ENCODE measurements around the gene ZFAND3.

Gene ZFAND3

DNA sequence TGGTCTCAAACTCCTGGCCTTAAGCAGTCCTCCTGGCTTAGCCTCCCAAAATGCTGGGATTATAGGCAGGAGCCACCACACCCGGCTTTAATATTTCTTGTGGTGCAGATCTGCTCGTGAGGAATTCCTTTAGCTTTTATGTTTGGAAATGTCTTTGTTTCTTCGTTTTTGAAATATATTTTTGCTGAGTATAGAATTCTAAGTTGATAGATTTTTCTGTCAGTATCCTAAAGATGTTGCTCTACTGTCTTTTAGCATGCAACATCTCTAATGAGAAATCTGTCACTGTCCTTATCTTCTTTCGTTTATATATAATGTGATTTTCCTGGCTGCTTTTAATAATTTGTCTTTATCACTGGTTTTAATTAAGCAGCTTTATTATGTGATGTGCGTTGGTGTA is 75.1 kb downstream of the ZFAND3 start:
- DNase-seq (ENCODE audit: low read depth in 3 of 3): no peak

DNA sequence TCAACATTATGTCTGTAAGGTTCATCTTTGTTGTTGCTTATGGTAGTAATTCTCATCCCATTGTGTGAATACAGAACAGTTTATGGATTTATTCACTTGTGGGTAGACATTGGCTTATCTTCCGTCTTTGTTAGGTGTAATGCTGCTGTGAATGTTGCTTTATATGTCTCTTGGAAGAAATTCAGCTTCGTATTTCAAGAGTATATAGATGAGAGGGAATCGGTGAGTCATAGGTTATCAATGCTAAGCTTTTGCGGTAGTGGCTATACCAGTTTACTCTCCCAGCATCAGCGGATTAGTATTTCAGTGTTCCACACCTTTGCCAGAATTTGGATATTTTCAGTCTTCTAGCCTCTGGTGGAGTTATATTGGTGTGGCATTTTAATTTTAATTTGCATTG is 77.8 kb downstream of the ZFAND3 start:
- DNase-seq (ENCODE audit: low read depth in 3 of 3): no peak

GRCh38 chr6:37897818-37898515 is 78.4 kb downstream of the ZFAND3 start:
- DNase-seq (ENCODE audit: low read depth in 3 of 3): no peak

DNA sequence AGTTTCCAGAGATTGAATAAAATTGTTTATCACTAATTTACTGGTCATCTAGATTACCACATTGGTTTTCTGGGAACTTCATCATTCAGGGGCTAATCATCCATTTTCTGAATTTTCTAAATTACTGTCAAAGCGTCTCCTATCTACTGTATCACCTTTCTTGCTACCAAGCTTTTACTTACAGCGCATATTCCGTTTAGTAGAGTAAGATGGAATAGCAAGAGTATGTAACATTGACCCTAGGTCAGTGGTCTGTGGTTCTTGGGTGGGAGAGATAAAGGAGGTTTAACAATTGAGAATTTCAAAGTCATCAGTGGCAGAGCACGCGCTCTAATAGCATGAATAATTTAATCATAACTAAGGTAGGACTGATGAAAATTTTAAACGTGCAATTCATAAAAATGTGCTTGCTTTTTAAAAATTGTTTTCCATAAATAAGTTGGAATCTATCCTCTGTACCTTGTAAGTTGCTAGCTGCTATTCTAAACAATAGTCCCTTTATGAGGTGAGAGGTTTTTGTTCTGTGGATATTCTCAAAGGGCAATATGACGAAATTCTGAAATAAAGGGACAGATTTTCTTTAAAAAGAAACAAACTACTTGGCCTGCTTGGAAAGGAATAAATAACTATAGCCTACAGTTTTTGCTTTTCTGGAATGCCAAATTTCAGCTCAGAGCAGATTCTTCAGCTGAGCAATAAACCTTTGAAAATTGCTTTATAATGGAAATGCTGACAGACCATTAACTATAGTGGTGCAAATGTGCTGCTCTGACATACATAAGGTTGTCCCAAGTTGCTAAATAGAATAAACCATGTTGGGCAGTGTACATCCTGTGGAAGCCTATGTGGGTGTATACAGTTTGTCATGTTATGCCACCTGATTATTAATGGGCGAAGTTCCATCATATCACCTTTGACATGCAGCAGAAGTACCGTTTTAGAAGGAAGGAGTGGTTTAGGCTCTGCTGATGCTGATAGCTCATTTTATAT is 84.1 kb downstream of the ZFAND3 start:
- no peak for DNase-seq (ENCODE audit: low read depth in 3 of 3)

DNA sequence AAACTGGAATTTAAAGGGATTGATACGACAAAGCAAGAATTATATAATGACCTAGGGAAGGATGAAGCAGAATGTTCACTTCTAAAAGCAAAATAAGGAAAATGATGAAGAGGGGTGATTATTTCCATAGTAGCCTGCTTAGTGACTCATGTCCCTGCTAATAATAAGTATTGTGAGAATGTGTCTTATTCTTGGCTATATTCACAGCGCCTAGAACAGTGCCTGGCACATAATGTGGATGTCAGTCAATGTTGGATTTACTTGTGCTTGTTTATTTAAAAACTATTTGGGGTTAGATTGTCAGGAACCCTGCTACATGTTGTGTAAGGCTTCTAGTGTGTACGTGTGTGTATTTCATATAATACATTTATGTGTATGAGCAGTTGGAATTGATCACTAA is 85.1 kb downstream of the ZFAND3 start:
- no peak for DNase-seq (ENCODE audit: low read depth in 3 of 3)

DNA sequence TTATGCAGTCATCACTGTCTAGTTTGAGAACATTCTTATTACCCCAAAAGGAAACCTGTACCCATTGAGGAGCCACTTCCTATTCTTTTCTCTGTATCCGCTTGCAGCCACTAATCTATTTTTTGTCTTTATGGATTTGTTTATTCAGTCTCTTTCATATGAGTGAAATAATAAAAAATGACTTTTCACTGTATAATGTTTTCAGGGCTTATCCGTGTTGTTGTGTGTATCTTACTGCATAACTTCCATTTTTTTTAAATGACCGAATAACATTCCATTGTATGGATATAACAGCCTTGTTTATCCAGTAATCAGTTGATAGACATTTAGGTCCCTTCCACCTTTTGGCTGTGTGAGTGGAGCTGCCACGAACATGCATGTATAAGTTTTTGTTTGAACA is 86.6 kb downstream of the ZFAND3 start:
- DNase-seq (ENCODE audit: low read depth in 3 of 3): no peak

DNA sequence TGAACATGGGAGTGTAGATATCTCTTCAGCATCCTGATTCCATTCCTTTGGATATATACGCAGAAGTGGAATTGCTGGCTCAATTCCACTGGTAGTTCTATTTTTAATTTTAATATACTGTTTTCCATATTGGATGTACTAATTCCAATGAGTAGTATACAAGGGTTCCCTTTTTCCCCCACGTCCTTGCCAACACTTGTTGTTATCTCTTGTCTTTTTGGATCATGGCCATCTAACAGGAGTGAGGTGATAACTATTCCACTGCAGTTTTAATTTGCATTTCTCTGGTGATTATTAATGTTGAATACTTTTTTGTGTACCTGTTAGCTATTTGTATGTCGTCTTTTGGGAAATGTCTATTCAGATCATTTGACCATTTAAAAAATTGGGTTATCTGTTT is 91.5 kb downstream of the ZFAND3 start:
- DNase-seq (ENCODE audit: low read depth in 3 of 3): no peak

- DNase-seq (ENCODE audit: low read depth in 3 of 3): no peak
Measured at GRCh38 chr6:37913210-37913609, 93.7 kb downstream of the ZFAND3 start.

DNA sequence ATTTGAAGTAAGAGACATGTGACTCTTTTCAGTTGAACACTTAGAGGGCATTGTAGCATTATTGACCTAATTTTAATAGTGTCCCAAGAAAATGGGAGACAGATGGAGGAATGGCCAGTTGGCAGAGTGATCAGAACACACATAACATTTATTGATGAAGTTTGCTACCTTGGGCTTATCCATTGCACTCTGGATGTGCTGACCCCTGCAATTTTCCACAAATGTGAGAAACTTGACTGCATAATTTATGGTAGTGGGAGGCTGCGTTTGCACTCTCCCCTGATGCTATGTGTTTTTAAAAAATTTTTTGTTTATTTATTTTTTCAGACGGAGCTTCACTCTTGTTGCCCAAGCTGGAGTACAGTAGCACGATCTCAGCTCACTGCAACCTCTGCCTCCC is 95.9 kb downstream of the ZFAND3 start:
- no peak for DNase-seq (ENCODE audit: low read depth in 3 of 3)

DNA sequence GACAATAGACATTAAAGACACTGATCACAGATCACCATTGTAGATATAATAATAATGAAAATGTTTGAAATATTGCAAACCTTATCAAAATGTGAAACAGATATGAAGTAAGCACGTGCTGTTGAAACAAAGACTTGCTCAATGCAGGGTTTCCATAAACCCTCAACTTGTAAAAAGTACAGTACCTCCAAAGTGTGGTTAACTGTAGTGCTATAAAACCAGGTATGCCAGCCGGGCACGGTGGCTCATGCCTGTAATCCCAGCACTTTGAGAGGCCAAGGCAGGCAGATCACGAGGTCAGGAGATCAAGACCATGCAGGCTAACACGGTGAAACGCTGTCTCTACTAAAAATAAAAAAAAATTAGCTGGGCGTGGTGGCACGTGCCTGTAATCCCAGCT is 96.6 kb downstream of the ZFAND3 start:
- DNase-seq (ENCODE audit: low read depth in 3 of 3): no peak

DNA sequence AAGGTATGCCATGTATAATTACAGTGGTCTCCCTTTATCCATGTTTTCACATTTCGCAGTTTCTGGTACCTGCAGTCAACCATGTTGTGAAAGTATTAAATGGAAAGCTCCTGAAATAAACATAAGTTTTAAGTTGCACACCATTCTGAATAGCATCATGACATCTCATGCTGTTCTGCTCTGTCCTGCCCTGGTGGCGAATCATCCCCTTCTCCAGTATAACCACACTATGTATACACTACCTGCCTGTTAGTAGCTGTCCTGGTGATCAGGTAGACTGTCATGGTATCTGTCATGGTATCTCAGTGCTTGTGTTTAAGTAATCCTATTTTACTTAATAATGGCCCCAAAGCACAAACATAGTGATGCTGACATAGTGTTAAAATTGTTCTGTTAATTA is 97.1 kb downstream of the ZFAND3 start:
- DNase-seq (ENCODE audit: low read depth in 3 of 3): no peak

GRCh38 chr6:37917566-37917965 is 98.0 kb downstream of the ZFAND3 start:
- no peak for DNase-seq (ENCODE audit: low read depth in 3 of 3)

DNA sequence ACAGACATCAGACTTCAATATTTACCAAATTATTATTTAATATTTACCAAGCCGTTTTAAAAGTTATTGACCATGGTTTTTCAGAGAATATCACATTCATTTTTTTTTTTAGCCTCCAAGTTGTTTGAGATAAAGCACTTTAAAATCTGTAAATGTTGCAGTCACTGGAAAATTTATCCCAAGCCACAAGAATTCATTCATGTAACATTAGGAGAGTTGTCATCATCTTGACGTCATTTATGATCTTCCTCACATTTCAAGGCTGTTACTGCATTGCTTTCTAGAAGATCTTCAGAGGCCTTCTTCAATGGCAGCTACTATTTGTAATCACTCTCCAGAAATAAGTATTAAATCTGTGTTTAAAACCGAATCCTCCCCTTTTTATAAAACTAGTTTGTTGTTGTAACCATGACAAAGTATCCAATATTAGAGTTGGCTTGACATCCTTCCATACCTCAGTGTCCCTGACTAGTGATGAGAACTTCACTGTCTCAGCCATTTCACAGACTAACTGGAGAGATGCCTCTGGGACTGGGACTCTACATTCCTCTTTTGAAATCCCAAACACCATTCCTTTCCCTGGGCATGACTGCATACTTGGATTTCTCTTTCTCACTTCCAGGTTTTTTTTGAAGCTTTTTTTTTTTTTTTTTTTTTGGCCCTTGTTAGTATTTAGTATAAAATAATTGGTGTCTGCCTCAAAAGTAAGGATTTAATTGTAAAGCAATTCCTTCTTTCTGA is 100.1 kb downstream of the ZFAND3 start:
- DNase-seq (ENCODE audit: low read depth in 3 of 3): no peak

DNA sequence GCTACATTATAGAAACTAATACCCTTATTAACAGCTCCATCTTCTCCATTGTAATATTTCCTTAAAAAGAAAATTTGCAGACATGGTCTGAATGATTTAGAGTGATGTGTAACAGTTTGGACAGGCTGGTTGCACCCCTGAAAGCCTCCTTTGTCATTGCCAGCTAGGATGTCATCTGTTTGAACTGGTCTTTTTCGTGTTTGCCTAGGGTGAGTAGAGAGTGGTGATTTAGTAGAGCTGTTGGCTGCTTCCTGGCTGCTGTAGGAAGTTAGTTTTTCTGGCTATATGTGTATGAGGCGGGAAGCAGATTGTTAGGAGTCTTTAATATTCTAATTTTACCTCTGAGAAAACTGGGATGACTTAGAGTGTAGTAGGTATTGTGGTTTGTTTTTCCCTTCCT is 101.1 kb downstream of the ZFAND3 start:
- no peak for DNase-seq (ENCODE audit: low read depth in 3 of 3)

DNA sequence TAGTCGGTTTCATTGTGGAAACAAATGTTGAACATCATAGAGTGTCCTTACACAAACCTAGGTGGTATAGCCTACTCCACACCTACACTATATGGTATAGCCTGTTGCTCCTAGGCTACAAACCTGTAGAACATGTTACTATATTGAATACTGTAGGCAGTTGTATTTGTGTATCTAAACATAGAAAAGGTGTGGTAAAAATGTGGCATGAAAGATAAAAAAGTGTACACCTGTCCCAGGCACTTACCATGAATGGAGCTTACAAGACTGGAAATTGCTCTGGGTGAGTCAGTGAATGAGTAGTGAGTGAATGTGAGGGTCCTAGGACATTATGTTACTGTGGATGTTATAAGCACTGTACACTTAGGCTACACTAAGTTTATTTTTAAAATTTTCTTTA is 103.0 kb downstream of the ZFAND3 start:
- no peak for DNase-seq (ENCODE audit: low read depth in 3 of 3)

DNA sequence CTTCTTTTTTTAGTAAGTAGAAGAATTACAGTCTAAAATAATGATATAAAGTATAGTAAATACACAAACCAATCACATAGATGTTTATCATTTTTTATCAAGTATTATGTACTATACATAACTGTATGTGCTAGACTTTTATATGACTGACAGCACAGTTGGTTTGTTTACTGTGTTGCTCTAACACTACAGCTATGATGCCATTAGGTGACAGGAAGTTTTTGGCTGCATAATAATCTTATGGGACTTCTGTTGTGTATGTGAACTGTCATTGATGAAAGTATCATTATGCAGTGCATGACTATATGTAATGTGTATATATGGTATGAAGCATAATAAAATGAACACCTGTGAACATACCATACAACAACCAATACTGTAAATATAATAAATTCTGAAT is 104.0 kb downstream of the ZFAND3 start:
- DNase-seq (ENCODE audit: low read depth in 3 of 3): no peak

GRCh38 chr6:37926661-37927060 is 107.1 kb downstream of the ZFAND3 start:
- no peak for DNase-seq (ENCODE audit: low read depth in 3 of 3)

DNA sequence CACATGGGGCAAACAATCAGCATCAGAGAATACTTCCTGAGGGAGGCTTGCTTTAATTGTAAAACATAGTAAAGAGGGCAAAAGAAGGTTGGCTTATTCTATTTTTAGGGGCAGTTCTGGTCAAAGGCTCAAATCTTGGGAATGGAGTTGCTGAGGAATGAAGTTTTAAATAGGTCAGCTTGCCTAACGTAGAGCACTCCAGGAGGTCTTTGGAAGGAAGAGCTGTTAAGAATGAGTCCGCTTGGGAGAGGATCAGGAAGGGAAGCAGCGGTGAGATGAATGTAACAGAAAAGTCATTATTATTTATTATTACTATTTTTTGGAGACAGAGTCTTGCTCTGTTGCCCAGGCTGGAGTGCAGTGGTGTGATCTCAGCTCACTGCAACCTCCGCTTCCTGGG is 108.7 kb downstream of the ZFAND3 start:
- no peak for DNase-seq (ENCODE audit: low read depth in 3 of 3)

DNA sequence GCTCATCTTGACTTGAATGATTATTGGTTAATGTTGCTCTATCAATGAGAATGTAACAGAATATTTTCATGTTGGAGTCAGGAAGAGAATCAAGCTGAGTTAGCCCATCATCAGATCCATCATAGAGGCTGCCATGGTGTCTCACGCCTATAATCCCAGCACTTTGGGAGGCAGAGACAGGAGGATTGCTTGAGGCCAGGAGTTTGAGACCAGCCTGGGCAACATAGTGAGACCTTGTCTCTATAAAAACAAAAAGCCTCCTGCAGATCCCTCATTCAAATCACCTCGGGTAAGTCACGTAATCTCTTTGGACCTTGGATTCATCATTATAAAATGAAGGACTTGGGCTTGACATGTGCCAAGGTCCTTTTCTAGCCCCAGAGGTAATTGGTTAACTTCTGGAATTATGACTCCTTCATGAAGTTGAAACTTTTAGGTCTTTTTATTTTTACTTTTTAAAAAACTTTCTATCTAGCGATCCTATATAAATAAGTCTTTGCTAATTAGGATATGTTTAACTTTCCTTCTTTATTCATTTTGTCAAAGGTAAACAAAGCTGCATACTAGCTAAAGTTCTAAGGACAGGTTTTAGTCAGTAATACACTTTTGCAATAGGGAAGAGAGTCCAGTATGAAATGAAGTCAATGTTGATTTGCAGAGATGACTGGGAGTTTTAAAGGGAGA is 110.9 kb downstream of the ZFAND3 start:
- no peak for DNase-seq (ENCODE audit: low read depth in 3 of 3)

DNA sequence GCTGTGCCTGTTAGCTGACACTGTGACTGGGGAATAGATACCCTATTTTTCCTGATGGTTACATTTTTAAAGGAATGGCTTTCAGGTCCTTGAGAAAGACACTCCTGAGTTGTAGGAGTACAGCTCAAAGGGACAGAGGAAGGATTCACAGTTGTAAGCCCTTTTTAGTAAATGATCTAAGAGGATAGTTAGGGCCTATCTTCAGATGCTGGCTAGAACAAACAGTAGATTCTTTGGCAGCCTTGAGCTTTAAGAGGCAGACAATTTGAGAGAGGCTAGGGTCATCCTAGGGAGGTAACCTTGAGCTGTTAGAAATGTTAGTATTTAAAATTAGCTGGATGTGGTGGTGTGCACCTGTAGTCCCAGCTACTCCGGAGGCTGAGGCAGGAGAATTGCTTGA is 111.5 kb downstream of the ZFAND3 start:
- no peak for DNase-seq (ENCODE audit: low read depth in 3 of 3)

- no peak for DNase-seq (ENCODE audit: low read depth in 3 of 3)
Measured at GRCh38 chr6:37934276-37934675, 114.7 kb downstream of the ZFAND3 start.

DNA sequence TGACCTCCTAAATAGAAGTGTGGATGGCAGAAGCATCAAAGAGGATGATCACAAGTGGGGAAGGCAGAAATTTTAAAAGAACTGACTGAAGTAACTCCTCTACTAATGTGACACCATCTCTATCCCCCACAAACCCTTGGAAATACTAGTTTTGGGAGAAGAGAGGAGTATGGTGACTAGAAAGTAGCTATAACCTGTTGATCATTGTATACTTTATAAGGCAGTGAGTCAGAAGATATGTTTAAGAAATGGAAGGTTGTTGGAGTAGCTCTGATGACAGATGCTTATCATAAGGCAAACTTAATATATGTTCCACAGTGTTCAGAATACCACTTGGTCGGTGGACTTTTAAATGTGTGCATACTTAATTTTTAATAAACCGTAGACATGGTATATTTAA is 116.6 kb downstream of the ZFAND3 start:
- no peak for DNase-seq (ENCODE audit: low read depth in 3 of 3)
